HEK293 (cell line): ENCODE measurements around the gene ELOVL2.

Experiments used
- ZBTB44 ChIP-seq: fragments of 450-650 bp; IDR thresholded peaks from 2 replicates; pipeline ENCODE4 v1.5.1; 2018; ENCODE audit warnings: missing biosample characterization, mild to moderate bottlenecking, missing genetic modification characterization
- ZIC2 ChIP-seq: fragments of 450-650 bp; formaldehyde crosslinking; IDR thresholded peaks from 2 replicates; pipeline ENCODE4 v1.5.1; 2016; ENCODE audit warnings: missing biosample characterization, missing genetic modification characterization
- ZNF174 ChIP-seq: fragments of 450-650 bp; formaldehyde crosslinking; IDR thresholded peaks from 2 replicates; pipeline ENCODE4 v1.5.0; 2017; ENCODE audit warnings: missing biosample characterization, mild to moderate bottlenecking, missing genetic modification characterization
- ZNF585B ChIP-seq: fragments of 450-650 bp; formaldehyde crosslinking; IDR thresholded peaks from 2 replicates; pipeline ENCODE4 v1.5.1; 2016; ENCODE audit warnings: missing biosample characterization, missing genetic modification characterization
- ZNF626 ChIP-seq: fragments of 450-650 bp; sonication (Bioruptor Pico); formaldehyde crosslinking; IDR thresholded peaks from 2 replicates; pipeline ENCODE4 v1.5.1; 2018; ENCODE audit warnings: missing biosample characterization, missing genetic modification characterization, inconsistent platforms
- TF ChIP-seq, protein P1 (sequence below): fragments of 450-650 bp; formaldehyde crosslinking; IDR thresholded peaks from 2 replicates; pipeline ENCODE4 v1.5.1; 2016; ENCODE audit warnings: missing biosample characterization, missing genetic modification characterization

DNA sequence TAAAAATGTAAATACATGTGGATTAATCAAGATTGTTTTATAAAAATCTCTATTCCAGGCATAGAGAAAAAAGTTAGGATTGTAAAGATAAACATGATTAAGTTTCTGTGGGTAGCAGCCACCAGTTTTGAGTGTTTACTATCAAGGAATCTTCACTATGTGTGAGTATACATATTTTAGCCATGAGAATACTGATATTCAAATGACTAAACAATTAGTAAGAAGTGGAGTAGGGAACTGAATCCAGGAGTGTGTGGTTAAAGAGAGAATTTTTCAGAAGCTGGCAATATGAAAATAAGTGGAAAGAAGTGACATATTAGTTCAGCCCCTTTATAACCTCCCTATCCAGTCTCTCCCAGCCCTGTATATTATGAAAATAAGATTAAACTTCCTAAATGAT is 10.3 kb downstream of the ELOVL2 start:
- TF ChIP-seq, protein P1, sequence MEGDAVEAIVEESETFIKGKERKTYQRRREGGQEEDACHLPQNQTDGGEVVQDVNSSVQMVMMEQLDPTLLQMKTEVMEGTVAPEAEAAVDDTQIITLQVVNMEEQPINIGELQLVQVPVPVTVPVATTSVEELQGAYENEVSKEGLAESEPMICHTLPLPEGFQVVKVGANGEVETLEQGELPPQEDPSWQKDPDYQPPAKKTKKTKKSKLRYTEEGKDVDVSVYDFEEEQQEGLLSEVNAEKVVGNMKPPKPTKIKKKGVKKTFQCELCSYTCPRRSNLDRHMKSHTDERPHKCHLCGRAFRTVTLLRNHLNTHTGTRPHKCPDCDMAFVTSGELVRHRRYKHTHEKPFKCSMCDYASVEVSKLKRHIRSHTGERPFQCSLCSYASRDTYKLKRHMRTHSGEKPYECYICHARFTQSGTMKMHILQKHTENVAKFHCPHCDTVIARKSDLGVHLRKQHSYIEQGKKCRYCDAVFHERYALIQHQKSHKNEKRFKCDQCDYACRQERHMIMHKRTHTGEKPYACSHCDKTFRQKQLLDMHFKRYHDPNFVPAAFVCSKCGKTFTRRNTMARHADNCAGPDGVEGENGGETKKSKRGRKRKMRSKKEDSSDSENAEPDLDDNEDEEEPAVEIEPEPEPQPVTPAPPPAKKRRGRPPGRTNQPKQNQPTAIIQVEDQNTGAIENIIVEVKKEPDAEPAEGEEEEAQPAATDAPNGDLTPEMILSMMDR: no peak
- TF ChIP-seq ZNF626 (tag by site-specific recombination): no peak
- no peak for TF ChIP-seq ZIC2 (tag by site-specific recombination)
- TF ChIP-seq ZNF585B (tag by site-specific recombination): no peak
- no peak for TF ChIP-seq ZNF174 (tag by site-specific recombination)
- TF ChIP-seq ZBTB44: no peak
